ENCODE results near the gene ATPAF2. TPM values are rescaled to one million over a fixed set of nuclear protein-coding genes. Genes with fewer than 3 reads are reported as not detected.

Gene ATPAF2
- total and polyA plus RNA-seq, 2 experiments from 2014 or later: 24.3 to 25.7 TPM

- peaks cover 6% of the 10 kb centered on the region for H3K27me3 Mint-ChIP-seq (ENCODE audit: insufficient read depth, low read depth, poor library complexity)
- H3K9me3 Mint-ChIP-seq: no peaks in the 10 kb centered on the region
- ATAC-seq: no peak
- no peak overlapping the region for H3K27ac Mint-ChIP-seq
- H3K36me3 ChIP-seq (ENCODE audit: insufficient read depth): no peaks in the 10 kb centered on the region
- no peak overlapping the region for H3K4me3 ChIP-seq
- no peaks in the 10 kb centered on the region for H4K20me1 ChIP-seq (replicated peaks; ENCODE audit: insufficient read depth)
- H3K36me3 Mint-ChIP-seq (ENCODE audit: low read depth): no peaks in the 10 kb centered on the region
- H3K9me2 ChIP-seq (ENCODE audit: insufficient read depth): no peaks in the 10 kb centered on the region
- no peaks in the 10 kb centered on the region for H3K4me1 ChIP-seq (ENCODE audit: insufficient read depth)
- H3F3A ChIP-seq (replicated peaks; ENCODE audit: low read depth): no peaks in the 10 kb centered on the region
- H3K27me3 ChIP-seq (ENCODE audit: insufficient read depth): no peaks in the 10 kb centered on the region
- no peak overlapping the region for H3K4me3 Mint-ChIP-seq
- no peak overlapping the region for H3K4me2 ChIP-seq
- TF ChIP-seq STAT1 (IDR thresholded peaks at IDR 0.05; ENCODE audit: unreplicated experiment): no peak
- no peaks in the 10 kb centered on the region for H3K79me2 ChIP-seq (replicated peaks; ENCODE audit: insufficient read depth)
- no peak for DNase-seq (ENCODE audit: low spot score)
- H3K4me1 Mint-ChIP-seq: peaks cover 8% of the 10 kb centered on the region; the same call in 2 of the 3 replicates
- H2AFZ ChIP-seq: no peak overlapping the region
- no peak overlapping the region for H3K27ac ChIP-seq (ENCODE audit: low read depth)
These were observed 34.6 kb downstream of the ATPAF2 start for GRCh38 chr17:18004345-18004744.

- DNase-seq (ENCODE audit: low spot score): no peak
- Histone ChIP-seq H3K4me2 (no peak overlapping the region), H3K4me3 (no peak overlapping the region), H2AFZ (no peak overlapping the region), H4K20me1 (replicated peaks; ENCODE audit: insufficient read depth) (no peaks in the 10 kb centered on the region), H3F3A (replicated peaks; ENCODE audit: low read depth) (no peaks in the 10 kb centered on the region), H3K4me1 (ENCODE audit: insufficient read depth) (no peaks in the 10 kb centered on the region), H3K9me2 (ENCODE audit: insufficient read depth) (no peaks in the 10 kb centered on the region), H3K27ac (ENCODE audit: low read depth) (no peak overlapping the region), H3K79me2 (replicated peaks; ENCODE audit: insufficient read depth) (no peaks in the 10 kb centered on the region), H3K36me3 (ENCODE audit: insufficient read depth) (no peaks in the 10 kb centered on the region), H3K27me3 (ENCODE audit: insufficient read depth) (no peaks in the 10 kb centered on the region)
- H3K36me3 Mint-ChIP-seq (ENCODE audit: low read depth): no peaks in the 10 kb centered on the region
- peaks cover 5% of the 10 kb centered on the region for H3K27me3 Mint-ChIP-seq (ENCODE audit: insufficient read depth, low read depth, poor library complexity)
- H3K27ac Mint-ChIP-seq: no peak overlapping the region
- H3K4me3 Mint-ChIP-seq: no peak overlapping the region
- peaks cover 8% of the 10 kb centered on the region; the same call in 2 of the 3 replicates for H3K4me1 Mint-ChIP-seq
- H3K9me3 Mint-ChIP-seq: no peaks in the 10 kb centered on the region
- TF ChIP-seq REST (IDR thresholded peaks at IDR 0.05; ENCODE audit: unreplicated experiment) (no peak), CREB1 (CRISPR knock-in tag; IDR thresholded peaks at IDR 0.05; ENCODE audit: low read depth) (no peak), STAT1 (IDR thresholded peaks at IDR 0.05; ENCODE audit: unreplicated experiment) (no peak), EZH2phosphoT487 (IDR thresholded peaks at IDR 0.05; ENCODE audit: unreplicated experiment) (no peak), JUNB (IDR thresholded peaks at IDR 0.05; ENCODE audit: unreplicated experiment) (no peak), ZNF114 (CRISPR knock-in tag; IDR thresholded peaks at IDR 0.05) (no peak)
- TF ChIP-seq, protein P1, sequence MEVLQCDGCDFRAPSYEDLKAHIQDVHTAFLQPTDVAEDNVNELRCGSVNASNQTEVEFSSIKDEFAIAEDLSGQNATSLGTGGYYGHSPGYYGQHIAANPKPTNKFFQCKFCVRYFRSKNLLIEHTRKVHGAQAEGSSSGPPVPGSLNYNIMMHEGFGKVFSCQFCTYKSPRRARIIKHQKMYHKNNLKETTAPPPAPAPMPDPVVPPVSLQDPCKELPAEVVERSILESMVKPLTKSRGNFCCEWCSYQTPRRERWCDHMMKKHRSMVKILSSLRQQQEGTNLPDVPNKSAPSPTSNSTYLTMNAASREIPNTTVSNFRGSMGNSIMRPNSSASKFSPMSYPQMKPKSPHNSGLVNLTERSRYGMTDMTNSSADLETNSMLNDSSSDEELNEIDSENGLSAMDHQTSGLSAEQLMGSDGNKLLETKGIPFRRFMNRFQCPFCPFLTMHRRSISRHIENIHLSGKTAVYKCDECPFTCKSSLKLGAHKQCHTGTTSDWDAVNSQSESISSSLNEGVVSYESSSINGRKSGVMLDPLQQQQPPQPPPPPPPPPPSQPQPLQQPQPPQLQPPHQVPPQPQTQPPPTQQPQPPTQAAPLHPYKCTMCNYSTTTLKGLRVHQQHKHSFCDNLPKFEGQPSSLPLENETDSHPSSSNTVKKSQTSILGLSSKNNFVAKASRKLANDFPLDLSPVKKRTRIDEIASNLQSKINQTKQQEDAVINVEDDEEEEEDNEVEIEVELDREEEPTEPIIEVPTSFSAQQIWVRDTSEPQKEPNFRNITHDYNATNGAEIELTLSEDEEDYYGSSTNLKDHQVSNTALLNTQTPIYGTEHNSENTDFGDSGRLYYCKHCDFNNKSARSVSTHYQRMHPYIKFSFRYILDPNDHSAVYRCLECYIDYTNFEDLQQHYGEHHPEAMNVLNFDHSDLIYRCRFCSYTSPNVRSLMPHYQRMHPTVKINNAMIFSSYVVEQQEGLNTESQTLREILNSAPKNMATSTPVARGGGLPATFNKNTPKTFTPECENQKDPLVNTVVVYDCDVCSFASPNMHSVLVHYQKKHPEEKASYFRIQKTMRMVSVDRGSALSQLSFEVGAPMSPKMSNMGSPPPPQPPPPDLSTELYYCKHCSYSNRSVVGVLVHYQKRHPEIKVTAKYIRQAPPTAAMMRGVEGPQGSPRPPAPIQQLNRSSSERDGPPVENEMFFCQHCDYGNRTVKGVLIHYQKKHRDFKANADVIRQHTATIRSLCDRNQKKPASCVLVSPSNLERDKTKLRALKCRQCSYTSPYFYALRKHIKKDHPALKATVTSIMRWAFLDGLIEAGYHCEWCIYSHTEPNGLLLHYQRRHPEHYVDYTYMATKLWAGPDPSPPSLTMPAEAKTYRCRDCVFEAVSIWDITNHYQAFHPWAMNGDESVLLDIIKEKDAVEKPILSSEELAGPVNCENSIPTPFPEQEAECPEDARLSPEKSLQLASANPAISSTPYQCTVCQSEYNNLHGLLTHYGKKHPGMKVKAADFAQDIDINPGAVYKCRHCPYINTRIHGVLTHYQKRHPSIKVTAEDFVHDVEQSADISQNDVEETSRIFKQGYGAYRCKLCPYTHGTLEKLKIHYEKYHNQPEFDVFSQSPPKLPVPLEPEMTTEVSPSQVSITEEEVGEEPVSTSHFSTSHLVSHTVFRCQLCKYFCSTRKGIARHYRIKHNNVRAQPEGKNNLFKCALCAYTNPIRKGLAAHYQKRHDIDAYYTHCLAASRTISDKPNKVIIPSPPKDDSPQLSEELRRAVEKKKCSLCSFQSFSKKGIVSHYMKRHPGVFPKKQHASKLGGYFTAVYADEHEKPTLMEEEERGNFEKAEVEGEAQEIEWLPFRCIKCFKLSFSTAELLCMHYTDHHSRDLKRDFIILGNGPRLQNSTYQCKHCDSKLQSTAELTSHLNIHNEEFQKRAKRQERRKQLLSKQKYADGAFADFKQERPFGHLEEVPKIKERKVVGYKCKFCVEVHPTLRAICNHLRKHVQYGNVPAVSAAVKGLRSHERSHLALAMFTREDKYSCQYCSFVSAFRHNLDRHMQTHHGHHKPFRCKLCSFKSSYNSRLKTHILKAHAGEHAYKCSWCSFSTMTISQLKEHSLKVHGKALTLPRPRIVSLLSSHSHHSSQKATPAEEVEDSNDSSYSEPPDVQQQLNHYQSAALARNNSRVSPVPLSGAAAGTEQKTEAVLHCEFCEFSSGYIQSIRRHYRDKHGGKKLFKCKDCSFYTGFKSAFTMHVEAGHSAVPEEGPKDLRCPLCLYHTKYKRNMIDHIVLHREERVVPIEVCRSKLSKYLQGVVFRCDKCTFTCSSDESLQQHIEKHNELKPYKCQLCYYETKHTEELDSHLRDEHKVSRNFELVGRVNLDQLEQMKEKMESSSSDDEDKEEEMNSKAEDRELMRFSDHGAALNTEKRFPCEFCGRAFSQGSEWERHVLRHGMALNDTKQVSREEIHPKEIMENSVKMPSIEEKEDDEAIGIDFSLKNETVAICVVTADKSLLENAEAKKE (CRISPR knock-in tag; IDR thresholded peaks at IDR 0.05): no peak
- no peak for ATAC-seq
These were observed 36.8 kb downstream of the ATPAF2 start for GRCh38 chr17:18002171-18002570.
